Esophagus muscularis mucosa (tissue), 4 donors: ENCODE data around the gene SYT5. TPM values are rescaled to one million over a fixed set of nuclear protein-coding genes. Genes with fewer than 3 reads are reported as not detected.
A peak's percentile ranks its signal among the peaks of the same experiment; 100 is the strongest.

Experiments
- DNase-seq: peaks from one replicate; pipeline ENCODE4 v3.0.0-alpha.2; 2017; ENCODE audit errors: extremely low spot score
- H3K27ac ChIP-seq, 4 donors: fragments of 200-600 bp; sonication (generic); replicated peaks in 1 of 4; 1 replicate in 3 of 4; 2 replicates in 1 of 4; pipeline ENCODE4 v1.5.1; 2016 to 2019; ENCODE audit warnings: mild to moderate bottlenecking in 1 of 4
- H3K27me3 ChIP-seq, 4 donors: fragments of 200-600 bp; sonication (generic); one replicate each; pipeline versions ENCODE4 v1.5.1 to v1.6.0; 2016 to 2019
- H3K36me3 ChIP-seq, 4 donors: fragments of 200-600 bp; sonication (generic); one replicate each; pipeline ENCODE4 v1.5.1; 2016 to 2019
- H3K4me1 ChIP-seq, 4 donors: fragments of 200-600 bp; sonication (generic); one replicate each; pipeline ENCODE4 v1.5.1; 2016 to 2019
- H3K4me3 ChIP-seq, 4 donors: fragments of 200-600 bp; sonication (generic); 1 replicate in 2 of 4; 2 replicates in 2 of 4; pipeline ENCODE4 v1.5.1; 2016 to 2019; ENCODE audit warnings: mild to moderate bottlenecking in 4 of 4, moderate library complexity in 1 of 4
- H3K9me3 ChIP-seq, 4 donors: fragments of 200-600 bp; sonication (generic); 1 replicate in 3 of 4; 2 replicates in 1 of 4; pipeline ENCODE4 v1.5.1; 2016 to 2019
- EP300 ChIP-seq: sonication (generic); formaldehyde crosslinking; IDR thresholded peaks from one replicate; pipeline ENCODE4 v1.6.1; 2017; ENCODE audit warnings: antibody characterized with exemption
- POLR2A ChIP-seq: fragments of 450-650 bp; IDR thresholded peaks from one replicate; pipeline ENCODE4 v1.6.1; 2017; ENCODE audit warnings: antibody characterized with exemption, moderate library complexity, mild to moderate bottlenecking, low read depth
- POLR2AphosphoS5 ChIP-seq, 2 donors: sonication (generic); formaldehyde crosslinking; IDR thresholded peaks; one replicate each; pipeline ENCODE4 v1.6.1; 2017; ENCODE audit warnings: antibody characterized with exemption in 2 of 2
- WGBS: methylation state at CpG from one replicate; pipeline ENCODE4 v1.1.5; 2018; 5-methylcytosine and 5-hydroxymethylcytosine counted together
- intact Hi-C: fragments of 100-400 bp; cut with DNase I; formaldehyde crosslinking; loops from one replicate; pipeline ENCODE4 v1.15.1; 2023
- total RNA-seq, 4 donors: library from RNA; depleted of rRNA; stranded (reverse); fragments of >200 nt; gene quantifications; one replicate each; pipeline versions ENCODE4 v1.1.0 to v1.2.1, GENCODE V29; 2016
- TF ChIP-seq, protein P1 (sequence below), 3 experiments: fragments of 200-600 bp in 2 of 3; fragments of 450-650 bp in 1 of 3; sonication (generic) in 2 of 3; IDR thresholded peaks; one replicate each; pipeline ENCODE4 v1.5.1; 2017 to 2019; ENCODE audit warnings: antibody characterized with exemption in 3 of 3, mild to moderate bottlenecking in 2 of 3, moderate library complexity in 1 of 3

The SYT5 gene
- 1 to 10 TPM in 2 of 4 donors, under 1 TPM in 1, not detected in 1; 0.80 to 2.1 (median 1.7) TPM for total RNA-seq

DNA sequence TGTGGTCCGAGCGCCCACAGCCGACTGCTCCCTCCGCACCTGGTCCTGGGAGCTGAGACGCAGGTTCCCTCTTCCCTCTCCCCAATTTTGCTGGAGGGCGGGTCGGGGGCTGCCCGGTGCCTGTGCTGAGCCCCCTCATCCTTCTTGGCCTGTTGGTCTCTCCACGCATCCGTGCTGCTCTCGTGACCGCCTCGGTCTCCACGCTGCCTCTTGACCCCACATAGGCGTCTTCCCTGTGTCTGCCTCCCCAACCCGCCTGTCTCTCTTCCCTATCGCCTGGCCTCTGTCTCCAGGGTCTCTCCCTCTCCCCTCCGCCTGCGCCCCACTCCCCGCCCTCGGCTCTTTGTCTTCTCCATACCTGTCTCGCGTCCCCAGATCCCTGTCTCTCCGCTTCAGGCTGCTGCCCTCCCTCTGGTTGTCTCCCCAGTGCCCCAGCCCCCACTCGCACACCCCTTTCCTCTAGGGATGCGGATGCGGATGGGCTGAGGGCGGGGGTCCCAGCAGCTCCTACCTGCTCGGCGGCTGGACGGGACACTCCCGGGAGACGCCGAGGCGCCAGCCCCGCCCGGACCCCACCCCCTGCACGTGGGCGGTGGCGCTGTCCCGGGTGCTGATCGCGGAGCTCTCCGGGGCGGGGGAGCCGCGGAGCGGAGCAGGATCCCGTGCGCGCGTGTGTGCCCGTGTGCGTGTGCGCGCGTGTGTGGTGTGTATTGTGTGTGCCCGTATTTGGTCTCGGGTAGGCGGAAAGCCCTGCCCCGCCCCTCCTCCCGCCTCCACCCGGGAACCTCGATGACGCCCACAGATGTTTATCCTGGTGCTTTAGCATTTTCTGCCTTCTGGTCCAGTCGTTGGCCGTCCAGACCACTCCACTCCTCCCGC lies at the start of gene SYT5:
Gene SYT5, minus strand, starts transcription at position 684 of the 879 bp plus-strand sequence. CDS start 1,248 bp downstream, outside the sequence.
- 2% methylated on average over 33 of the region's 68 CpGs for WGBS
- TF ChIP-seq EP300, result no peak
- no peak for TF ChIP-seq POLR2A
- TF ChIP-seq, protein P1, sequence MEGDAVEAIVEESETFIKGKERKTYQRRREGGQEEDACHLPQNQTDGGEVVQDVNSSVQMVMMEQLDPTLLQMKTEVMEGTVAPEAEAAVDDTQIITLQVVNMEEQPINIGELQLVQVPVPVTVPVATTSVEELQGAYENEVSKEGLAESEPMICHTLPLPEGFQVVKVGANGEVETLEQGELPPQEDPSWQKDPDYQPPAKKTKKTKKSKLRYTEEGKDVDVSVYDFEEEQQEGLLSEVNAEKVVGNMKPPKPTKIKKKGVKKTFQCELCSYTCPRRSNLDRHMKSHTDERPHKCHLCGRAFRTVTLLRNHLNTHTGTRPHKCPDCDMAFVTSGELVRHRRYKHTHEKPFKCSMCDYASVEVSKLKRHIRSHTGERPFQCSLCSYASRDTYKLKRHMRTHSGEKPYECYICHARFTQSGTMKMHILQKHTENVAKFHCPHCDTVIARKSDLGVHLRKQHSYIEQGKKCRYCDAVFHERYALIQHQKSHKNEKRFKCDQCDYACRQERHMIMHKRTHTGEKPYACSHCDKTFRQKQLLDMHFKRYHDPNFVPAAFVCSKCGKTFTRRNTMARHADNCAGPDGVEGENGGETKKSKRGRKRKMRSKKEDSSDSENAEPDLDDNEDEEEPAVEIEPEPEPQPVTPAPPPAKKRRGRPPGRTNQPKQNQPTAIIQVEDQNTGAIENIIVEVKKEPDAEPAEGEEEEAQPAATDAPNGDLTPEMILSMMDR (IDR thresholded peaks at IDR 0.05), result no peak
- TF ChIP-seq POLR2AphosphoS5 (IDR thresholded peaks at IDR 0.05), result no peak
- intact Hi-C loops, result no loop called here
- Histone ChIP-seq H3K36me3 (no peaks in the 10 kb centered on the region), H3K9me3 (no peaks in the 10 kb centered on the region), H3K27ac (no peak within 1 kb of the TSS), H3K4me1 (peaks cover 12 to 22% (median 17%) of the 10 kb centered on the region in 4 donors), H3K27me3 (peaks cover 8 to 95% (median 66%) of the 10 kb centered on the region in 4 donors), H3K4me3 (peak within 1 kb of the TSS; percentile 37 to 50 (median 42))
- DNase-seq, result no peak

DNA sequence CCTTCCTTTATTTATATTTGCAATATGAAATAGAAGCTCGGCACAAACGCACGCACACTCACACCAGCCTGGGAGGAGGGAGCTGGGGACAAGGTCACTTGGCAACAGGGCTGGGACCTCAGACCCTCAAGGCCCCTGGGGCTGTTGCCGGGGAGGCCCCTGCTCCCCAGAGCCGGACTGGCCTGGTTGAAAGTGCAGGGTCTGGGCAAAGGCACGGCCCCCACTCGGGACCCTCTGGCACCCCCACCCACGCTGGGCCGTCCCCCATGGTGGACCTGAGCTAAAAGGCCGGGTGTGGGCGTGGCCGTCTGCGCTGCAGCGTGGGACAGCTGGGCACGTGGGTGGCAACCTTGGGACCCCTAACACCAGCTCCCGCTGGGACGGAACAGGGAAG lies 49.7 kb upstream of the SYT5 start:
- no peak overlapping the region for H3K27ac ChIP-seq
- no peaks in the 10 kb centered on the region for H3K27me3 ChIP-seq
- DNase-seq, result no peak
- intact Hi-C loops, result no loop called here
- peaks cover 44 to 90% (median 88%) of the 10 kb centered on the region in 4 donors for H3K36me3 ChIP-seq
- TF ChIP-seq POLR2AphosphoS5 (IDR thresholded peaks at IDR 0.05) (no peak), POLR2A (no peak), EP300 (no peak)
- TF ChIP-seq, protein P1 (IDR thresholded peaks at IDR 0.05), result no peak
- 80% methylated on average over 8 of the region's 17 CpGs for WGBS
- H3K4me1 ChIP-seq, result peaks cover 0 to 8% (median 0%) of the 10 kb centered on the region in 4 donors
- H3K9me3 ChIP-seq, result no peaks in the 10 kb centered on the region
- no peak overlapping the region for H3K4me3 ChIP-seq

DNA sequence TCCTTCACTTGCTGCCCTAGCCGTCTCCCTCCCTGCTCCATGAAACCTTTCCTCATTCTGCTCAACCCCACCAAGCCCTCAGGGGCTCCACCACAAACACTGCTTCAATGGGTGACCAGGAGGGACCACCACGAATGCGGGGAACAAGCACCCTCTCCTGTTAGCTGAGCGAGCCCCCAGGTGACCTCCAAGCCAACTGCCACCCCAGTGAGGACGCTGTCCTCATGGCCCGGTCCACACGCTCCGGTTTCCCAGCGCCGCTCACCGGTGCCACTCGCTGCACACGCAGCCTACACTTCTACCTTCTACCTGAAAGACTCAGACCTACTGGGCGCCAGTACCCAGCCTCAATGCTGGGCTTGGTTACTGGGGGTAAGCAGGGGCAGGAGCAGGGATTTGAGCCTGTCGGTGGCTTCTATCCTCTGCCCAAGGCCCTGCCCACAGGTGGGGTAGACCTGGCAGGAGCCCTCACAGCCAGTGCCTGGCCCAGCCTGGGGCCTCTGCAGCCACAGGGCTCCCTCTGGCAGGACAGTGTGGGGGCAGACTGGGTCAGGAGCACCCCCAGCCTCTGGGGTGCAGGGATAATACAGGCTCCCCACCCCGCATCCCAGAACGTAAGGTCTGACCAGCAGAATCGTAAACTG lies 49.2 kb upstream of the SYT5 start:
- 97% methylated on average over 12 of the region's 18 CpGs for WGBS
- no peak overlapping the region for H3K27ac ChIP-seq
- DNase-seq, result no peak
- TF ChIP-seq POLR2A, result no peak
- TF ChIP-seq, protein P1 (IDR thresholded peaks at IDR 0.05), result no peak
- no peak for TF ChIP-seq EP300
- no peak for TF ChIP-seq POLR2AphosphoS5 (IDR thresholded peaks at IDR 0.05)
- peaks cover 44 to 85% (median 83%) of the 10 kb centered on the region in 4 donors for H3K36me3 ChIP-seq
- peaks cover 0 to 8% (median 0%) of the 10 kb centered on the region in 4 donors for H3K4me1 ChIP-seq
- H3K9me3 ChIP-seq, result no peaks in the 10 kb centered on the region
- intact Hi-C loops, result no loop called here
- no peak overlapping the region for H3K4me3 ChIP-seq
- no peaks in the 10 kb centered on the region for H3K27me3 ChIP-seq

DNA sequence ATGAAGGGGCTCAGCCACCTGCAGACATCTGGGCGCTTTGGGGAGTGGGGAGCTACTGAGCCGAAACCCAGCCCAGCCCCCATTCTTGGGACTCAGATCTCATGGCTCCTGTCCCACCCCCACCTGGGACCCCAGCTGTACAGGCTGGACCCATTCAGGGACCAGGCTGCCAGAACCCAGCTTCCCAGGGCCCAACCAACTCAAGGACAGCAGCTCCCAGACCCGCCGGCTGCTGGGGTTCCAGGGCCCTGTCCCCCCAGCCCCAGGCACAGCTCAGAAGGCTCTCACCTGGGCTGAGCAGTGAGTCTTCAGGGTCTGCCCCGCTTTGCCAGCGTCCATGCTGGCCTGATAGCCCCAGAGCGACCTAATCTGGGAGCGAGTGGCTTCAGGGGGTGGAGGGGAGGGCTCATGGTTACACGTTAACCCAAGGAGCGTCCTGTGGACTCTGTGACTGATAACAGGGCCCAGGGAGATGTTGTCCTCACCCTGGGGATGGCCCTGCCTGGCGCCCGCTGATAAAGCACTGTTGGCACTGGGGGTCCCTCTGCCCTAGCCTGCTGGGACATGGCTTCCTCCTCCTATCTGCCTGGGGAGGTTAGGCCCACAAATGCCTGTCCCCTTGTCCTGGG lies 48.4 kb upstream of the SYT5 start, which contains the start of gene TMEM86B:
Gene TMEM86B, minus strand, starts transcription at position 361 of the 629 bp plus-strand sequence. Its CDS starts 22 bp downstream, at position 339.
- intact Hi-C loops, result no loop called here
- TF ChIP-seq POLR2A, result no peak
- TF ChIP-seq EP300, result no peak
- TF ChIP-seq, protein P1 (IDR thresholded peaks at IDR 0.05), result no peak
- no peak for TF ChIP-seq POLR2AphosphoS5 (IDR thresholded peaks at IDR 0.05)
- DNase-seq, result no peak
- Histone ChIP-seq H3K36me3 (peaks cover 41 to 81% (median 78%) of the 10 kb centered on the region in 4 donors), H3K9me3 (no peaks in the 10 kb centered on the region), H3K4me3 (no peak within 1 kb of the TSS), H3K27ac (no peak within 1 kb of the TSS), H3K4me1 (peaks cover 0 to 8% (median 0%) of the 10 kb centered on the region in 4 donors), H3K27me3 (no peaks in the 10 kb centered on the region)
- WGBS, result 91% methylated on average over 6 of the region's 12 CpGs
